ENCODE results near the gene LRRC37A2. TPM values are rescaled to one million over a fixed set of nuclear protein-coding genes. Genes with fewer than 3 reads are reported as not detected.
"Not testable (repeated sequence)": the region's sequence is repeated elsewhere in the genome, so short reads cannot be mapped to it uniquely, and the experiment has no call there.

The LRRC37A2 gene
- 5.0 TPM for total RNA-seq

GRCh38 chr17:46512168-46512567 lies at the start of gene LRRC37A2:
TSS of gene LRRC37A2 (plus strand) at chr17:46512468. CDS start at chr17:46512713, 245 bp downstream.
- not testable (repeated sequence) for ATAC-seq

GRCh38 chr17:46467618-46468017 lies 44.6 kb upstream of the LRRC37A2 start:
- ATAC-seq: not testable (repeated sequence)

- peak; percentile 62 for ATAC-seq
These were observed 37.8 kb upstream of the LRRC37A2 start for GRCh38 chr17:46474489-46474888.

- ATAC-seq: not testable (repeated sequence)
These were observed 36.7 kb upstream of the LRRC37A2 start for GRCh38 chr17:46475583-46475982.

GRCh38 chr17:46478823-46479222 lies 33.4 kb upstream of the LRRC37A2 start:
- not testable (repeated sequence) for ATAC-seq

GRCh38 chr17:46481310-46481709 lies 31.0 kb upstream of the LRRC37A2 start:
- ATAC-seq: peak; percentile 60

GRCh38 chr17:46492021-46492420 lies 20.2 kb upstream of the LRRC37A2 start:
- not testable (repeated sequence) for ATAC-seq

- not testable (repeated sequence) for ATAC-seq
These were observed 12.7 kb upstream of the LRRC37A2 start for GRCh38 chr17:46499437-46500139.

- ATAC-seq: not testable (repeated sequence)
These were observed 6.4 kb upstream of the LRRC37A2 start for GRCh38 chr17:46505896-46506295.

- ATAC-seq: not testable (repeated sequence)
These were observed 22.4 kb downstream of the LRRC37A2 start for GRCh38 chr17:46534716-46535115.

- not testable (repeated sequence) for ATAC-seq
These were observed 36.3 kb downstream of the LRRC37A2 start for GRCh38 chr17:46548607-46549006.

GRCh38 chr17:46559155-46559554 lies 46.9 kb downstream of the LRRC37A2 start:
- ATAC-seq: peak; percentile 50

GRCh38 chr17:46560048-46560447 lies 47.8 kb downstream of the LRRC37A2 start:
- ATAC-seq: peak; percentile 90

- peak; percentile 29 for ATAC-seq
These were observed 54.0 kb downstream of the LRRC37A2 start for GRCh38 chr17:46566284-46566683.

GRCh38 chr17:46566980-46567379 lies 54.7 kb downstream of the LRRC37A2 start:
- not testable (repeated sequence) for ATAC-seq

GRCh38 chr17:46571796-46572195 lies 59.5 kb downstream of the LRRC37A2 start:
- ATAC-seq: not testable (repeated sequence)

GRCh38 chr17:46579083-46580075 lies 67.1 kb downstream of the LRRC37A2 start, which contains the start of gene ARL17A:
TSS of gene ARL17A (minus strand) at chr17:46579691. CDS start at chr17:46576322, 3,369 bp downstream.
- peak; percentile 97 for ATAC-seq

GRCh38 chr17:46580082-46580481 lies 67.8 kb downstream of the LRRC37A2 start:
- ATAC-seq: not testable (repeated sequence)

- ATAC-seq: not testable (repeated sequence)
These were observed 73.2 kb downstream of the LRRC37A2 start for GRCh38 chr17:46585444-46585843.

GRCh38 chr17:46590157-46591146 lies 78.2 kb downstream of the LRRC37A2 start, which contains the start of gene NSF:
TSS of gene NSF (plus strand) at chr17:46590669. CDS start at chr17:46590776, 107 bp downstream.
- ATAC-seq: peak; percentile 95

GRCh38 chr17:46591332-46591731 lies 79.1 kb downstream of the LRRC37A2 start:
- ATAC-seq: peak; percentile 78
